Upper lobe of left lung (tissue), 6 donors: ENCODE data around the gene UNC13C. TPM values are rescaled to one million over a fixed set of nuclear protein-coding genes. Genes with fewer than 3 reads are reported as not detected.

Experiments used
- ATAC-seq, 2 donors: fragments of 200-7000 bp; cut with Tn5 transposase; one replicate each; pipeline ENCODE4 v1.9.1; 2022; ENCODE audit warnings: mild to moderate bottlenecking in 2 of 2, moderate library complexity in 2 of 2; ENCODE audit not compliant: low FRiP score in 2 of 2
- DNase-seq, 2 donors: peaks; one replicate each; pipeline ENCODE4 v3.0.0-alpha.2; 2019 to 2020
- H3K27ac ChIP-seq, 4 donors: fragments of 200-600 bp; sonication (generic); one replicate each; pipeline ENCODE4 v1.5.1; 2016 to 2019
- H3K27me3 ChIP-seq, 4 donors: fragments of 200-600 bp; sonication (generic); one replicate each; pipeline ENCODE4 v1.5.1; 2017 to 2019
- H3K36me3 ChIP-seq, 4 donors: fragments of 200-600 bp; sonication (generic); one replicate each; pipeline ENCODE4 v1.5.1; 2016 to 2019
- H3K4me1 ChIP-seq, 4 donors: fragments of 200-600 bp; sonication (generic); one replicate each; pipeline ENCODE4 v1.5.1; 2018 to 2019
- H3K4me3 ChIP-seq, 4 donors: fragments of 200-600 bp; sonication (generic); one replicate each; pipeline ENCODE4 v1.5.1; 2017 to 2019; ENCODE audit warnings: mild to moderate bottlenecking in 2 of 4, moderate library complexity in 1 of 4
- H3K9me3 ChIP-seq, 4 donors: fragments of 200-600 bp; sonication (generic); one replicate each; pipeline ENCODE4 v1.5.1; 2018 to 2019
- CTCF ChIP-seq, 6 experiments: fragments of 450-650 bp in 4 of 6; fragments of 200-600 bp in 2 of 6; sonication (generic) in 2 of 6; IDR thresholded peaks; one replicate each; pipeline ENCODE4 v1.5.1; 2016 to 2019; ENCODE audit warnings: antibody characterized with exemption in 6 of 6
- EP300 ChIP-seq, 4 donors: sonication (generic); formaldehyde crosslinking; IDR thresholded peaks; one replicate each; pipeline ENCODE4 v1.5.1; 2017; ENCODE audit warnings: antibody characterized with exemption in 4 of 4, control low read depth in 2 of 4
- POLR2A ChIP-seq, 4 donors: fragments of 450-650 bp; IDR thresholded peaks; one replicate each; pipeline ENCODE4 v1.5.1; 2016 to 2017; ENCODE audit warnings: antibody characterized with exemption in 4 of 4, mild to moderate bottlenecking in 2 of 4
- POLR2AphosphoS5 ChIP-seq, 2 donors: sonication (generic); formaldehyde crosslinking; IDR thresholded peaks; one replicate each; pipeline ENCODE4 v1.5.1; 2017; ENCODE audit warnings: antibody characterized with exemption in 2 of 2
- WGBS, 2 donors: methylation state at CpG; one replicate each; pipeline ENCODE4 v1.1.5; 2017 to 2018; 5-methylcytosine and 5-hydroxymethylcytosine counted together
- total RNA-seq, 6 donors: library from RNA; depleted of rRNA in 4 of 6; stranded (reverse); fragments of >200 nt in 4 of 6; gene quantifications; one replicate each; pipeline versions ENCODE4 v1.1.0 to v1.2.1, GENCODE V29; 2016 to 2021
- donor health status: DM: no; HTN: no; CAD: no; lungs with moderate emphysema.
- donor health status: DM: no; HTN: yes; CAD: no; lungs with severe emphysema.

Gene UNC13C
- total RNA-seq, 6 donors from 2014 or later = 0.07 to 1.0 (median 0.34) TPM

GRCh38 chr15:53962646-53963561 lies 15.3 kb upstream of the UNC13C start:
- no peaks in the 10 kb centered on the region for H3K4me1 ChIP-seq
- no peak overlapping the region for H3K4me3 ChIP-seq
- DNase-seq = peak in 1 of 2 donors; percentile 25

DNA sequence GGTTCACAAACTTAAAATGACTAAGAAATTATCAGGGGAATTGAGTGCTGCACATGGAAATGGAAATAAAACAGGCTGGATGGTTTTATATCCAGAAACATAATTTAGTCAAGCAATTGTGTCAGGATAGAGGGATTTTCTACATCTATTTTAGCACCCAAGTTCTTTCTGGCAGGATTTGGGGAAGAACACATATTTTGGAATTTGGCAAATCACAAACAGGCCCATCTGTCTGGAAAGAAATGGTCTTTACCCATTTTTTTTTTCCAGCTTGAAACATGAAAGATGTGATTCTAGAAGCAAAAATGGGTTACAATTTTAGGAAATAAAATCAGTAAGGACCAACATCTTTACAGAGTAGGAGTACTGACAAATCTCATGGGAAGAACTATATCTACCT lies 14.4 kb upstream of the UNC13C start:
- ATAC-seq (no peak), DNase-seq (no peak)
- Histone ChIP-seq H3K27ac (no peak overlapping the region), H3K4me1 (no peaks in the 10 kb centered on the region), H3K4me3 (no peak overlapping the region), H3K9me3 (no peaks in the 10 kb centered on the region), H3K36me3 (no peaks in the 10 kb centered on the region), H3K27me3 (no peaks in the 10 kb centered on the region)
- TF ChIP-seq EP300 (IDR thresholded peaks at IDR 0.05) = no peak
- TF ChIP-seq CTCF (IDR thresholded peaks at IDR 0.05) = no peak
- TF ChIP-seq POLR2A (IDR thresholded peaks at IDR 0.05) = no peak
- no peak for TF ChIP-seq POLR2AphosphoS5 (IDR thresholded peaks at IDR 0.05)

More at GRCh38 chr15:53962646-53963561, 15.3 kb upstream of the UNC13C start:
- 26 to 27% methylated on average over 4 of the region's 4 CpGs for WGBS, 2 donors
- Histone ChIP-seq H3K27me3 (no peaks in the 10 kb centered on the region), H3K36me3 (no peaks in the 10 kb centered on the region), H3K27ac (no peak overlapping the region), H3K9me3 (no peaks in the 10 kb centered on the region)
- peak; percentile 10 to 44 (median 28) for TF ChIP-seq CTCF (IDR thresholded peaks at IDR 0.05)
- no peak for TF ChIP-seq POLR2A (IDR thresholded peaks at IDR 0.05)
- no peak for ATAC-seq

GRCh38 chr15:53974121-53974520 lies 4.1 kb upstream of the UNC13C start:
- no peak overlapping the region for H3K27ac ChIP-seq
- DNase-seq (no peak), ATAC-seq (no peak)
- H3K4me3 ChIP-seq = no peak overlapping the region
- H3K9me3 ChIP-seq = no peaks in the 10 kb centered on the region
- peaks cover 0 to 5% (median 2%) of the 10 kb centered on the region in 4 donors for H3K4me1 ChIP-seq
- H3K36me3 ChIP-seq = no peaks in the 10 kb centered on the region
- 82 to 90% methylated on average over 2 of the region's 2 CpGs for WGBS, 2 donors
- H3K27me3 ChIP-seq = no peaks in the 10 kb centered on the region
- no peak for TF ChIP-seq CTCF (IDR thresholded peaks at IDR 0.05)

- Histone ChIP-seq H3K27me3 (no peaks in the 10 kb centered on the region), H3K27ac (no peak overlapping the region), H3K9me3 (no peaks in the 10 kb centered on the region), H3K36me3 (no peaks in the 10 kb centered on the region), H3K4me1 (peaks cover 0 to 5% (median 2%) of the 10 kb centered on the region in 4 donors), H3K4me3 (no peak overlapping the region)
- DNase-seq = no peak
- WGBS, 2 donors = 59 to 70% methylated on average over 3 of the region's 3 CpGs
- TF ChIP-seq POLR2AphosphoS5 (IDR thresholded peaks at IDR 0.05) (no peak), EP300 (IDR thresholded peaks at IDR 0.05) (no peak), POLR2A (IDR thresholded peaks at IDR 0.05) (no peak), CTCF (IDR thresholded peaks at IDR 0.05) (no peak)
- no peak for ATAC-seq
Measured at GRCh38 chr15:53974813-53975212, 3.4 kb upstream of the UNC13C start.
